D721Med (cell line): ENCODE results near the gene ARHGAP21.

Experiments used
- DNase-seq: peaks from one replicate; pipeline ENCODE4 v3.0.0; 2011; ENCODE audit warnings: low spot score; ENCODE audit not compliant: insufficient read length
- FAIRE-seq: peaks from 2 replicates; lab custom pipeline; 2011; peaks lifted over from hg19 to GRCh38; lab: Jason Lieb, UNC
- CTCF ChIP-seq: IDR thresholded peaks from 2 replicates; pipeline ENCODE4 v1.5.1; 2012; ENCODE audit warnings: mild to moderate bottlenecking, control low read depth; ENCODE audit not compliant: insufficient read depth; ENCODE audit errors: missing control alignments

Gene ARHGAP21

GRCh38 chr10:24722676-24723385 lies 856 bp downstream of the ARHGAP21 start:
- TF ChIP-seq CTCF, result no peak
- no peak for DNase-seq
- no peak for FAIRE-seq

- no peak for TF ChIP-seq CTCF
- DNase-seq (no peak), FAIRE-seq (no peak)
Measured at GRCh38 chr10:24722131-24722675, 1.5 kb downstream of the ARHGAP21 start.

- no peak for FAIRE-seq
- no peak for DNase-seq
Measured at GRCh38 chr10:24721229-24722106, 2.2 kb downstream of the ARHGAP21 start.

GRCh38 chr10:24720096-24720495 lies 3.6 kb downstream of the ARHGAP21 start:
- no peak for DNase-seq
- no peak for TF ChIP-seq CTCF
- no peak for FAIRE-seq

More at GRCh38 chr10:24721229-24722106, 2.2 kb downstream of the ARHGAP21 start:
- no peak for TF ChIP-seq CTCF

GRCh38 chr10:24718031-24718855 lies 5.4 kb downstream of the ARHGAP21 start:
- DNase-seq (no peak), FAIRE-seq (no peak)
- no peak for TF ChIP-seq CTCF

- no peak for TF ChIP-seq CTCF
- DNase-seq (no peak), FAIRE-seq (no peak)
Measured at GRCh38 chr10:24716295-24716694, 7.4 kb downstream of the ARHGAP21 start.
